Type B pancreatic cell (in vitro differentiated cells): ENCODE measurements around the gene ERFL. TPM values are rescaled to one million over a fixed set of nuclear protein-coding genes. Genes with fewer than 3 reads are reported as not detected.

ENCODE experiments used
- DNase-seq: peaks from one replicate; pipeline ENCODE4 v3.0.0; 2021; ENCODE audit warnings: mixed read lengths; ENCODE audit not compliant: unreplicated experiment; ENCODE audit errors: extremely low spot score
- H3K27ac Mint-ChIP-seq: 2 replicates; pipeline ENCODE4 v1.8.0; 2021; ENCODE audit warnings: mild to moderate bottlenecking, mixed read lengths
- H3K27me3 Mint-ChIP-seq: 2 replicates; pipeline ENCODE4 v1.8.0; 2021; ENCODE audit warnings: mixed read lengths
- H3K36me3 Mint-ChIP-seq: 2 replicates; pipeline ENCODE4 v1.8.0; 2021; ENCODE audit warnings: mixed read lengths
- H3K4me1 Mint-ChIP-seq: one replicate; pipeline ENCODE4 v1.8.0; 2021; ENCODE audit warnings: mixed read lengths; ENCODE audit not compliant: unreplicated experiment
- H3K4me3 Mint-ChIP-seq: 2 replicates; pipeline ENCODE4 v1.8.0; 2021; ENCODE audit warnings: mild to moderate bottlenecking, mixed read lengths
- H3K9me3 Mint-ChIP-seq: 2 replicates; pipeline ENCODE4 v1.8.0; 2021; ENCODE audit warnings: mixed read lengths
- CTCF ChIP-seq: fragments of 200-600 bp; sonication (generic); conservative IDR thresholded peaks from 2 replicates; pipeline ENCODE4 v1.5.0; 2021; ENCODE audit warnings: antibody characterized with exemption, mild to moderate bottlenecking
- total RNA-seq: library from RNA; stranded (reverse); gene quantifications from 2 replicates; pipeline ENCODE4 v1.2.1, GENCODE V29; 2021; ENCODE audit warnings: low replicate concordance

ERFL gene
- total RNA-seq, 1 donor from 2014 or later = 0.24 TPM

- TF ChIP-seq CTCF = no peak
- Mint-ChIP-seq H3K36me3 (no peaks in the 10 kb centered on the region), H3K27ac (no peak overlapping the region), H3K9me3 (no peaks in the 10 kb centered on the region), H3K4me3 (no peak overlapping the region), H3K27me3 (peaks cover 14% of the 10 kb centered on the region), H3K4me1 (no peaks in the 10 kb centered on the region)
- DNase-seq = no peak
Measured at GRCh38 chr19:41968751-41969595, 40.7 kb upstream of the ERFL start.

- Mint-ChIP-seq H3K9me3 (no peaks in the 10 kb centered on the region), H3K36me3 (no peaks in the 10 kb centered on the region), H3K27ac (no peak overlapping the region), H3K4me3 (no peak overlapping the region), H3K27me3 (peaks cover 14% of the 10 kb centered on the region), H3K4me1 (no peaks in the 10 kb centered on the region)
- no peak for TF ChIP-seq CTCF
- no peak for DNase-seq
Measured at GRCh38 chr19:41967054-41967783, 39.0 kb upstream of the ERFL start.

GRCh38 chr19:41965106-41965505 is 36.9 kb upstream of the ERFL start:
- no peaks in the 10 kb centered on the region for H3K9me3 Mint-ChIP-seq
- no peaks in the 10 kb centered on the region for H3K36me3 Mint-ChIP-seq
- no peak overlapping the region for H3K4me3 Mint-ChIP-seq
- no peak overlapping the region for H3K27ac Mint-ChIP-seq
- peaks cover 11% of the 10 kb centered on the region for H3K27me3 Mint-ChIP-seq
- no peak for TF ChIP-seq CTCF
- peaks cover 4% of the 10 kb centered on the region for H3K4me1 Mint-ChIP-seq
- DNase-seq = no peak

DNA sequence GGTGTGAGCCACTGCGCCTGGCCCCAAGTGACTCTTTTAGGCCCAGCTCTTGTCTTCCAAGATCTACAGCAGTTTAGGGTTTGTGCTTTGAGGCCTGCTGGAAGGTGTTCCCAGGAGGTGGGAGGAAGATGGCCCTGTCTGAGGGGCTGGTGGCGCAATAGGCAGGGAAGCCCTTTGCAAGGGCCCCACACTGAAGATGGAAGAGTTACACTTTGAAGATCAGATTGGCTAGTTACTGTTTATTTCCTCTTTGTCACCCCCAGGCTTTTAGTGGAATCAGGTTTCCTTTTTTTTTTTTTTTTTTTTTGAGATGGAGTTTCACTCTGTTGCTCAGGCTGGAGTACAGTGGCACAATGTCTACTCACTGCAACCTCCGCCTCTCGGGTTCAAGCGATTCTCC is 32.7 kb upstream of the ERFL start:
- Mint-ChIP-seq H3K27ac (peak overlapping the region; percentile 63), H3K4me3 (peak overlapping the region; percentile 60), H3K36me3 (no peaks in the 10 kb centered on the region), H3K27me3 (no peaks in the 10 kb centered on the region), H3K9me3 (peaks cover 5% of the 10 kb centered on the region), H3K4me1 (peaks cover 21% of the 10 kb centered on the region)
- TF ChIP-seq CTCF = no peak
- no peak for DNase-seq

DNA sequence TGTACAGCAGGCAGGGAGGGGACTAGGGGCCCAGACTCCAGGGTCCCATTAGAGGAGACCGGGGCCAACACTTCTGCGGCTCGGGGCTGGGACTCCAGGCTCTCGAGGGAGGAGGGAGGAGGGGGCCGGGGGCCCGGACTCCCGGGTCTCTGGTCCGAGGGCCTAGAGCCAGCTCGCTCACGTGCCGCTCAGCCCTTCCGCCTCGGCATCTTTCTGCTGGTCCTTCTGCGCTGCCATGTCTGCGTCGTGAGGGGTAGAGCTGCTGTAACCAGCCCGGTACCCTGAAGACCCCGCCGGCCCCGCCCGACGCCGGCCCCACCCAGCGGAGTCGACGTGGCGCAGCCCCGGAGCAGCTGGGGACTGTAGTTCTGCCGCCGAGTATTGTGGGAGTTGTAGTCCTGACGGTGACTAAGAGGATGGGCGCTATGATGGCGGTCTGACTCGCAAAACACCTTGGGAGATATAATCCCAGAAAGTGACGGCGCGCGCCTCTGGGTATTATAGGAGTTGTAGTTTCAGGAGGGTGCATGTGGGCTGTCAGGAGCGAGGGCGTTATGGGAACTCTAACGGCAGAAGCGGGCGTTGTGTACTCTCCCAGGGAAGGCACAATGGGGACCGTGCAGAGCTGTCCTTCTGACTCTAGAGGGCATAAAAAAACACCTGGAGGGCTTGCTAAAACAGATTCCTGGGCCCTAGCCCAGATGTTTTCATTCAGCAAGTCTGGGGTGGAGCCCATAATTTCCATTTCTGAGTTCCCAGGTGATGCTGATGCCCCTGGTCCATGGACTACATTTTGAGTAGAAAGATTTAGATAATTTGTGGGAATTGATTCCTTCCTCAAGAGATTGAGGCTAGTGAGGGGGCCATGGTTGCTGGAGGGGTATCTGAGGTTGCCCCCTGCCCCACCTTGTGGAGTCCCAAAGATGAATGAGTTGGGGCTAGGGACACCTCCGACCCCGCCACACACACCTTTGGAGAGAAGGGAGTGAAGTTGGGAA is 31.1 kb upstream of the ERFL start, which contains the start of gene RABAC1:
Gene RABAC1, minus strand, starts transcription at position 266 of the 998 bp plus-strand sequence. Its CDS starts 29 bp downstream, at position 237.
- H3K36me3 Mint-ChIP-seq = no peaks in the 10 kb centered on the region
- peak within 1 kb of the TSS; percentile 97 for H3K4me3 Mint-ChIP-seq
- TF ChIP-seq CTCF = peak; percentile 44
- peaks cover 21% of the 10 kb centered on the region for H3K4me1 Mint-ChIP-seq
- peaks cover 5% of the 10 kb centered on the region for H3K9me3 Mint-ChIP-seq
- H3K27ac Mint-ChIP-seq = peak within 1 kb of the TSS; percentile 93
- DNase-seq = peak; percentile 93
- H3K27me3 Mint-ChIP-seq = no peaks in the 10 kb centered on the region
